GM18498 (cell line): ENCODE results near the gene CAMK2D.

Source experiments
- ATAC-seq: cut with Tn5 transposase; IDR thresholded peaks from one replicate; pipeline ENCODE4 v1.9.1; 2021; ENCODE audit warnings: mild to moderate bottlenecking, moderate library complexity; ENCODE audit not compliant: unreplicated experiment

Gene CAMK2D

DNA sequence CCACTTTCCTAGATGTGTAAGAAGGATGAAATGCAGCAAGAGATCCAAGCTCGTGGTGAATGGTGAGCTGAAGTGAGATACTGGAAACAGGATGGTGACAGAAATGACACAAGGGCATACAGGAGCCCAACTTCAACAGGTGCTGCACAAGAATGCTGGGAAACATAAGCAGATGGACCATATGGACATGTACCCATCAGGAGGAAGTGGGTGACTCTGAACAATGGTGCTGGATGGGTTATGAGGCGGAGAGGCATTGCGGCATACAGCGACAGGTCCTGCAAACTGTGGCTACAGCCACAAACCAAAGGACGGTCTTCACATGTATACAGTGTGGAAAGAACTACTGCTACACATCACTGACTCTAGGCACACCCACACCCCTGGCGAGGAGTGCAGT is 265.7 kb downstream of the CAMK2D start:
- ATAC-seq: no peak

DNA sequence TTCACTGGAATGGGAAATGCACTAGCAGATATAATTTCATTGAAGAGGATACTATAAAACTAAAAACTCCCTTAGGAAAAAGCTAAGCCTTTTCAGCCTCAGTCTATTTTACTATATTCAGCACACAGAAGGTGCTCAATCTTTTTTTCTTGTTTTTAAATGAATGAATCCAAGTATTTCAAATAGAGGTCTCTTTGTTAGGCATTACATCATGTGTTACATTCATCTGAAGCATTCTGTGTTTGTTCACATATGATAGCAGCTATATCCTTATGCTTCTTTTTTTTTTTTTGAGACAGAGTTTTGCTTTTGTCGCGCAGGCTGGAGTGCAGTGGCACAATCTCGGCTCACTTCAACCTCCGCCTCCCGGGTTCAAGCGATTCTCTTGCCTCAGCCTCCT is 278.4 kb downstream of the CAMK2D start:
- no peak for ATAC-seq

DNA sequence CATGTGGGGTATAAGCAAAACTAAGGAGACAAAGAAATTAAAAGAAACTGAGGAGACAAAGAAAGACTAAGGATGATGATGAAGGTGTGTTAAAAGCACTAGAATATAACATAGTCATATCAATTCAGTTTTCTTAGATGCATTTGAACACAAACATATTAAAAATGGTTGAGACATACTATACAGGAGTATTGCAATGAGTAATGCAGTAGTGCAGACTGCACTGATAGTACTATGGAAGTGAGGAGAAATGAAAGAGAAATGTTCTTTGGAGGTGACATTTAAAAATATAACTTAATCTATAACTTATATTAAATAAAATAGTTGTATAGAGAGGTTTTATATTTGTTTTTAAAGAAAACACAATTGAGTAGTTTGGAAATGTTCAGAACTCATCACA is 279.2 kb downstream of the CAMK2D start:
- ATAC-seq: no peak

DNA sequence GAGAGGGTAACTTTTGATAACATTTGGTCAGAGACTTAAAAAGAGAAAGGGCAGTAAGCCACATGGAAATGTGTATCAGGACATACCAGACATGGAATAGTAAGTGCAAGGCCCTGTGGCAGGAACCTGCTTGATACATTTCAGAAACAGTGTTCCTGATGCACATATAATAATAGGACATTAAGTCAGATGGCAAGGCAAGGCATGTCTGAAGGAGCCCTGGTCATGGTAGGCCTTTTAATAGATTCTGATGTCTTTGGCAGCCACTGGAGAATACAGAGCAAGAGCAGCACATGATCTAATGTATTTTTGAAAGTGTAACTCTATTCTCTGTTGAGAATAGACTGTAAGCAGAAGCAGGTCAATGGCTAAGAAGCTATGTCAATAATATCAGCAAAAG is 279.7 kb downstream of the CAMK2D start:
- no peak for ATAC-seq

DNA sequence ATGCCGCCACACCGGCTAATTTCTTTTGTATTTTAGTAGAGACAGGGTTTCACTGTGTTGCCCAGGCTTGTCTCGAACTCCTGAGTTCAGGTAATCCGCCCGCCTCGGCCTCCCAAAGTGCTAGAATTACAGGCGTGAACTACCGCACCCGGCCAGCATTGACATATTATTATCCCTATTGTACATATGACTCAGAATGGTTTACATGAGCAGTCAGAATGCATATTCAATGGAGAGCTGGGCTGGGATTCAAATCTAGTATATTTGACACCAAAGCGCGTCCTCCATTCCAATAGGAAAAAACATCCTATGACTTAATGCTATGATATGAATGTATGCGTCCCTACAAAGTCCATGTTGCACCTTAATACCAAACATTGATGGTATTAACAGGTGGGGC is 281.4 kb downstream of the CAMK2D start:
- no peak for ATAC-seq

DNA sequence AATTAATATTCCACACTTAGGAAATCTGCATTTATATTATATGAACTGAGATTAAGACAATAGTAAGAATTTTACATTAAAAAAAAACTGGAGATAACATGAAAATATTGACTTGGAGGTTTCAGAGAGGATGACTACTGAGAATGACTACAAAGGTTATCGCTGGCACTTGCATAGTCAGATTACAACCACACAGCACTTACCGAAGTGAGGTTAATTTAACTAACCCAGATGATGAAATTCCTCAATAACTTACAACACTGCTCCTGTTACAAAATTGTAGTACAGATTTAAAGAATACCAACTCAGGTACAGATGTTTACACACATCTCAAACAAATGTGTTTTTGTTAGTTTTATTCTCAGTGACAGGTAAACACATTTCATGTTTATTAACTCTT is 283.5 kb downstream of the CAMK2D start:
- no peak for ATAC-seq

DNA sequence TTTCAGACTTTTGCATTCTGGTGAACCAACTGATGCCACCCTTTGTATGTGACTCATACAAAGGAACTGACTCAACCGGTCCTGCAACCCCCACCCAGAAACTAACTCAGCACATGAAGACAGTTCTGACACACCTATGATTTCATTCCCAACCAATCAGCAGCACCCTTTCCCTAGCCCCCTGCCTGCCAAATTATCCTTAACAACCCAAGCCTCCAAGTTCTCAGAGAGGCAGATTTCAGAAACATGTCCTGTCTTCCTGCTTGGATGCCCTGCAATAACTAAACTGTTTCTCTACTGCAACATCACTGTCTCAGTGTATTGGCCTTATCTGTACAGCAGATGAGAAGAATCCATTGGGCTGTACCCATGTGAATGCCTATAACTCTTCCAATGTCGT is 284.7 kb downstream of the CAMK2D start:
- no peak for ATAC-seq

DNA sequence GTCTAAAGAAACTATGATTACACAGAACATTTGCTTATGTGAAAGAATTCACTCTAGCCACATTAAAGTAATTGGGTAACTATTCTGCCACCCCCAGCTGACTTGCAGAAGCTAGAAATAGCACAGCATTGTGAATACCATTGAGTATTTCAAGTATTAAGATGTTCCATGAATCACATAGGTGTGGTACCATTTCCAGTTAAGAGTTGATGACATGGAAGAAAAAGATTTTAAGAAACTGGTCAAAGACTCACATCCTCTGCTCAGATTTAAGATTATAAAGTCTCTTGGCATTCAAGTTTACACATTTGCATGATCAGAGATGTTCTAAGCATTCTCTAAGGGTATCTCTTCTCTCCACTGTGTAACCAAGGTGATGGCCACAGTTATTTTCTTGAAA is 287.5 kb downstream of the CAMK2D start:
- no peak for ATAC-seq

DNA sequence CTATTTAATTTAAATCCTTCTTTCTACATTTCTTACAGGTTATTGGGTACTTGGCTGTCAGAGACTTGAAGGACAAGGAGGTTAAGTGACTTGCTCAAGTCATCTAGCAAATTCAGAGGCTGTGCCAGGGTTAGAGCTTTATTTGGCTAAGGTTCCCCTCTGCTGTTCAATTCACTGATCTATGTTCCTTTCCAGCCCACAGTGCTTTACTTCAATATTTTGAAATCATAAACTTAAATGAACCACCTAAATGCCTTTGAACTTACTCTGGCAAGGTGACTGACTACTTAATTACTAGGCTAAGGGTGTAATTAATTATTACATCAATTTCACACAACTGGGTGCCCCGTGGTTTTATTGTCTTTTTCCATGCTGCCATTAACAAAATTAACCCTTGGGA is 288.7 kb downstream of the CAMK2D start:
- ATAC-seq: no peak

DNA sequence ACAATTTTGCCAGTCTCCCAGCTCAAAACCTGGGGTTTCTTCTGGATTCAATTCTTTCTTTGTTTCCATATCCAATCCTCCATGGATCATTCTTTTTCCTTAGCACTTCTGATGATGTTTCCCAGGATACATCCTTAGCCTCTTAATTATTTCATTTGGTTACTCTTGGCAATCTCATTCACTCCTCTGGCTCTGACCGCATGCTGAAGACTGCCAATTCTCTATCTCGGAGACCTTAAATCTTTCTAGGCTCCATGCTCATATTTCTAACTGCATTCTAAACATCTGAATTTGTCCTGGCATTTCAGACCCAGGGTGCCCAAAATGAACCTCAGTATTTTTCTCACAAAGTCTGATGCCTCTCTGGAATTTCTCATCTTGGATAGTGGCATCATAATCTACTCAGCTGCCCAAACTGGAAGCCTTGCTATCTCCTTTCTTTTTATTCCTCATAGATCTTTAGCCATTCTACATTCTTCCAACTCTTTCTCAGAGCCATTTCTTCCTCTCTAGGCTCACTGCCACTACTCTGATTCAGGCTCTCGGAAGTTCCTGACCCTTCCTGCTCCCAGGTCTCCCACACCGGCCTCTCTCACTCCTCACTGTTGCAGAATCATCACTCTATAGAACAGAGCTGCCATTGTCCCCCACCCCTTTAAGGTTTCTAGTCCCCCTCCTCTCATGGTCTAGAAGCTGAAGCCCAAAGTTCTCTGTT is 290.2 kb downstream of the CAMK2D start:
- ATAC-seq: no peak

DNA sequence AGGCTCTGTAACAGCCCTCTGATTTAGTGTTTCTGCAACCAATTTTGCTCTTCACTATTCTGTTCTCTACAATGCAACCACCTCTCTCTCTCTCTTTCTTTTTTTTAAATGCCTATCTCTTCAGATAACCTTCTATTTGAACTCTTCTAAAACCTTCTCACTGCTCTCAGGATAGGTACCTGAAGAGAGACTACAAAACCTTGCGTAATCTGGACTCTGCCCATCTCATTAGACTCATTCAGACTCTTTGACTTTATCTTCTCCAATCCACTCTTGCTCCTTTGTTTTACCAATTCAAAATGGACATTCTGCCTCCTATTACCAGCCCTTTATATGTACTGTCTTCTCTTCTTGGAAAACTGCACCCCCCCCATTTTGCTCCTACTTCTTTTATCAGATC is 291.6 kb downstream of the CAMK2D start:
- no peak for ATAC-seq

DNA sequence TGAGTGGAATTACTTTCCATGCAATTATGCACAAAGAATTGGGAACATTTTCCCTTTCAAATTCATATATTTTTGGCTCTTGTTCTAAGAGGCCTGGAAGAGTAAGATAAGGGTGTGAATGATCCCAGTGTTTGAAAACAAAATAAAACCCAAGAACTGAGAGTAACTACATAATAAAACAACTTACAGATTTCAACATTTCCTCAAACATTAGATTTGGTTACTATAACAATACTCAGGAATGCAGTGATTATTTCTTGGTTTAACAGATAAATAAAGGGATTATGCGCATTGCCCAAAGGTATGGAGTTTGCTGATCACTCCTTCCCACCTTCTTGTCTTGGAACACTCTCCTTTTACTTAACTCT is 292.5 kb downstream of the CAMK2D start:
- no peak for ATAC-seq

DNA sequence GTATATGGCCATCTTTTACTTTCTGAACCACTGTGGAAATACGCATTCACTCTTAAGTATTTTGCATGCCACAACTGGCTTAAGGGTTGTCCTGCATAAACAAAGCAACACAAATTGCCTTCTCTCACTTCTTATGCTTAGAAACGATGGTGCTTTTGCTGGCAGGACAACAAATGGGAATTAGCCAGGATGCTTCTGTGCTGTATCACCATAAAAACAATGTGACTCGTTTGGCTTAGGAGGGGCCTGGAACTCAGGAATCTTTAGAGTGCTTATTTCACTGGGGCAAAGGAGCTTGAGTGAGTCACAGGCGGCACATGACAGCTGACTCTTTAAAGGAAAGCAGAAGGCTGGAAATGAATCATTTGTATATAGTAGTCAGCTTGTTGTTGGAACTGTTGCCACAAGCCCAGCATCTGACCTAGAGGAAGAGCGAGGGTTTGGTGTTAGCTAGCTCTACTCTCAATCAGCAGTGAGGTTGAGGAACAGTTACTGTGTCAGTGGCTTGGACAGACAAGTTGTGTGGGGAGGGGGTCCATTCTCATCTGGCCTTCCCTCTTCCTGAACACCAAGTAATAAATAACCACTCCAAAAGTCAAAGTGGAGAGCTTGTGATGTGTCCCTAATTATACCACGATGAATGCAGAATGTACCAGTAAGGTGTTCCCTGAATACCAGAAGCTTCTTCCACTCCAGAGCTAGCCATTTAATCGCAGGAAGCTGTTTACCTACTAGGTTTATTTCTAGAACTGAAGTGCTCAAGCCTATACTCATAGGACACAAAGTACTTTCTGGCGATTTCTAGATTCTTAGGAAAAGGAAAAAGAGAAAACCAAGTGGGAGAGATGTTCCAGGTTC is 293.1 kb downstream of the CAMK2D start:
- ATAC-seq: no peak

DNA sequence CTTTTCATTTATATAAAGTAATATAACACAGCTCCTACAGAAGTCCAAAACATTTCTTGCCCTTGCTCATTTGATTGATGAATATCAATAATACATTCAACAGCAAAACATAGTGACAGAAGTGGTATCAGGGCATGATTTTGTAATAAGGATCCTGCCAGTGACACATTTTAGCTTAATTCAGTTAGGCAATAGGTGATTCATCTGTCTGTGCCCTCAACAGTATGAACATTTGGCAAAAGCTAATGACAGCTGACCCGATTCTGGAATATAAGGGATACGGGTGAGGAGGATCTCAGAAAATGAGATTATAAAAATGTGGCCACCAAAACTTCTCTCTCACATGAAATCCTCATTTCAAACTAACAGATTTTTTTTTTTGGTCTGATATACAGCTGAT is 294.0 kb downstream of the CAMK2D start:
- no peak for ATAC-seq

DNA sequence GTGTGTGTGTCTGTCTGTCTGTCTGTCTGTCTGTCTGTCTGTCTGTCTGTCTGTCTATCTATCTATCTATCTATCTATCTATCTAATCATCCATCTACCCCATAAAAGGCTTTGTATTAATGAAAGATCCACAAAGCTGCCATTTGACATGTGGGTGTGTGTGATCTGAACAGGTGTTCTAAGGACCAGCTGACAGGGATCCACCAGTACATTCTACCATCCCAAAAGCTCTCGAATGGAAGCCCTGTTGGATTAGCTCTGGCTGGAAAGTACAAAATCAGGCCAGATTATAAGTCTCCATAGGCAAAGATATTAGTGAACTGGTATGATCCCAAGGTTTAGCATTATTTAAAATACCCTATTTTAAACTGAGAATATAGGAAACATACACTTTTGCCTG is 299.3 kb downstream of the CAMK2D start:
- no peak for ATAC-seq

DNA sequence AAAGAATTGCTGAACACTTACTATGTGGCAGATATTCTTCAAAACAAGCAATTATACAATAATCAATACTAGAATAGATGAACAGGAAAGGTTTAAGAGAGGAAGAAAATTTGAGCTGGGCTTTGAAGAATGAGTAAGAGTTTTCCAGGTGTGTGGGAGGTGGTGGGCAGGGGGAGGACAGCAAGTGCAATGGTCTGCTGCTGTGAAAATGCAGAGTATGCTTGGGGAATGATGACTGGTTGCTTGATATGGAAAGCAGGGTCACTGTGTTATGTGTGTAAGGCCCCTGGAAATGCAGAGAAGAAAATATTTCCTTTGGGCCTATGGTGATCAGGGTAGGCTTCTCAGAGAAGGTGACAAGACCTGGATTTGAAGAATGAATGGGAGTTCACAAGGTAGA is 300.3 kb downstream of the CAMK2D start:
- ATAC-seq: no peak

DNA sequence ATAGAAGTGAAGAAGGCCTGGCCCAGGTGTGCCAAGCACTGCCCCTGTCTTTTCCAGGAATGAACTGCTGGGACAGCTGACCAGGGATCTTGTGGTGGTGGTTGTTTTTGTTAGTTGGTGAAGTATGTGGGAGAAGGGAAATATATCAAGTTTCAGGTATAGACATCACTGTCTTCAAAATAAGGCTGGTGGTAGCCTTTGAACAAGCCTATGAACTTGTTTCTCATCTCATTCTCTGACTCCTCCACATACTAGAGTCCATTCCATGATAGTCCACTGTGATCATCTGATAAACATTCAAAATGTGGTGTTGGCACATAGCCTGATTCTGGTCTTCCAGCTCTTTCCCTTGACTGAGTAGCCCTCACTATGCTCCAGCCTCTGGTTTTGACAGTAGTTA is 303.7 kb downstream of the CAMK2D start:
- no peak for ATAC-seq

DNA sequence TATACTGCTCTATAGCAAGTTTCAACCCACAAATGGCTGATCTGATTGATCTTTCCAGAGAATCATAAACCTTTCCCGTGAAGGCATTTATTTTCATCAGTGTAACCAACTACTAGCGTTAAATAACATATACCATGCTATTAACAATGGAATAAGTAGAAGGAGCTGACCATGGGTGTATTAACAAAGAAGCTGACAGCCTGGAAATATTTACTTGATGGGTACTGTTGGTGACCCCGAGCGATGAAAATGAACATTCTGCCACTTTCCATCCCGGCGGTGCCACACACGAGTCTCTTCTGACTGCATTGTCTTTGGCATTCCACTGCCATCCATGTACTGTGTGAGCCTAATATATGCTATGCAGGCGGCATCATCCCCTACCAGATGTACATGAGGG is 304.4 kb downstream of the CAMK2D start:
- no peak for ATAC-seq

DNA sequence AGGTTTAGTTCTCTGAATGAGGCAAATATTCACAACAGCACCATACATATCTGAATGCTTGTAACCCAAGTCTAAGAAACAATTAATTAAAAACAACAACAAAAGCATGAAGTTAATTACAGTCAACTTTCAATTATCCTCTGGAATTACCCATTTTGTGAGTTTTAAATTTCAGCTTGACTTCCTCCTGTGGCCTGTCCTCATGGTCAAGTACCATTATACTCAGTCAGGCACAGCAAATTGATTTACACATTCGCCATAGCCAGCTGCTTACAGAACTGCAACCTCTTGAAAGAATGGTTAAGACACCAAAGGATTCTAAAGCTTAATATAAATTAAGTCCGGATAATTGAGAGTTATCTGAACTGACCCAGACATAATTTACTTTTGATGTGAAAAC is 306.5 kb downstream of the CAMK2D start:
- ATAC-seq: no peak

DNA sequence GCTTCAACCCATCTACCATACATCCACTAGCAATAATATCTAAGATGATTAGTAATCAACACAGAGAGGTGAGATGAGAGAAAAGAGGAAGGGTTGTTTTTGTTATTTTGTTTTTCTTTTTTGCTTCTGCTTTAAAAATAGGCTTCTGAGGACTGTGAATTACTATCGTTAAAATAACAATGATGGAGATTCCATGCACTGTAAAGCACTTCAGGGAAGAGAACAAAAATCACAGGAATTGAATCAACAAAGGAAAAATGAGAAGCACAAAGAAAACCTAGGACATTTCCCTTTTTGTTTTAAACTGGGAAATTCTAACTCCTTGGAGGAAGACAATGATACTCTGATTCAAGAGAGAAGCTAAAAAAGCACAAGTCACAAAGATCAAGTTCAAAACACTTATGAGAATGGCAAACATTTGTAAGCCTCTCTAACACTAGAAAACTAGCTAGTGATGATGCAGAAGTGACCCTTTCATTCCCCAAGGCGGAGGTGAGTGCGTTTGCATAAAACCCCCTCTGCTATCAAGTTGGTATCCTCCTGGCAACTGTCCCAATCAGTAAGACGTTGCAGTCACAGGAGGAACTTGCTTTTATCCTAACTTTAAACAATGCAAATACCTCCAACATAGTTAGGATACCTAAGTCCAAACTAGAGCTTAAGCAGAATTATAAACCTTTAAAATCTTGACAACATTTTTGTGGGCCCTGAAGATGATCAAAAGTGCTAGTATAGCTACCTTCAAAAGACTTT is 308.5 kb downstream of the CAMK2D start:
- no peak for ATAC-seq

DNA sequence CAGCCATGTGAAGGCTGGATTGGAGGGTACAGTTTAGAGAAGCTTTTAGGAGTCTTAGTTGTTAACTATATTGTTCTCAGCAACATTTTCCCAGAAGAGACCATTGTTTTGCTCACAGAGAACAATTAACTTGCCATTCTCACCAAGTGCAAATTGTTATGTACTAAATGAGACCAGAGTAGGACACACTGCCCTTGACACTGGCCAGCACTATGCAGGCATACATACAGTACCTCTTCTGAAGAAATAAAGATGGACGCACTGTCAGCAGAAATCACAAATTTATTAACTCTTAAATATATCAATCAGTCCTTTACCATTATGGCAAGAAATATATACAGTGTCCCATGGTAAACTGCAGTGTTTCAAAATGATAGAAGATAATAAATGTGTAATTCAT is 309.4 kb downstream of the CAMK2D start:
- no peak for ATAC-seq
